Measurements from ENCODE around the gene IPO4. TPM values are rescaled to one million over a fixed set of nuclear protein-coding genes. Genes with fewer than 3 reads are reported as not detected.

IPO4 gene
- total and polyA plus RNA-seq, 2 of the 8 experiments (the other 6 are each of a cell fraction or from before 2014, with no cell fraction given): 55.5 to 108 TPM

DNA sequence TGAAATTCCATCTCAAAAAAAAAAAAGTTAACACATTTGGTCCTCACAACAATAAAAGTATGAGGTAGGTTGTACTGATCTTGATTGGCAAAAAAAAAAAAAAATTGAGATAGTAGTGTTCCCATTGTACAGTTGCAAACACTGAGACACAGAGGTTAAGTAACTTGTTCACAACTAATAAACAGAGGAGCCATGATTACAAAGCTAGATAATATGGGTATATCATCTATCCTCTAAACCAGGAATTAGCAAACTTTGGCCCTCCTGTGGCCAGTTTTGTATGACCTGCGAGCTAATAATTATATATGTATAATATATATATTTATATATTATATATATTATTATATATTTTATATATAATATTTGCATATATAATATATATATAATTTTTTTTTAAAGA, 54.9 kb downstream of the IPO4 start:
- no peak overlapping the region for H3K56ac ChIP-seq (replicated peaks; ENCODE audit: insufficient read length, low read depth, low read length)
- POLR2A ChIA-PET (ENCODE audit: partially characterized antibody): interaction anchor here (0.8 to 11.1 kb wide), 7 partner anchors 12 to 76 kb away, joined by 3 to 100 read pairs (median 4); partner anchors contain the start of genes DCAF11, NRL and RNF31
- H2BK120ac ChIP-seq (replicated peaks; ENCODE audit: low read depth, low read length): no peak overlapping the region
- H3K18ac ChIP-seq (ENCODE audit: extremely low read depth, low read length): no peak overlapping the region
- no peak overlapping the region for H3K4me2 ChIP-seq (ENCODE audit: insufficient read depth in 1 of 2, low read depth in 2 of 2, low read length in 2 of 2)
- DNase-seq (ENCODE audit: low read depth in 1 of 2, low spot score in 2 of 2) (no peak), FAIRE-seq (no peak)
- H2BK12ac ChIP-seq (ENCODE audit: low read depth, low read length): no peak overlapping the region
- H3K23me2 ChIP-seq (ENCODE audit: low read depth, low read length): peaks cover 5% of the 10 kb centered on the region; the same call in 1 of the 2 replicates
- H3K9ac ChIP-seq (replicated peaks in 1 of 4; ENCODE audit: extremely low read depth in 1 of 4, low read depth in 3 of 4, low read length in 3 of 4): no peak overlapping the region
- no peak overlapping the region for H2AK5ac ChIP-seq (ENCODE audit: low read depth, low read length)
- no peak overlapping the region for H3K27ac ChIP-seq (ENCODE audit: low read depth, low read length)
- no peak overlapping the region for H4K91ac ChIP-seq (replicated peaks; ENCODE audit: insufficient read length, low read length)
- 100% methylated on average over 1 of the region's 1 CpG; no CpG with 5 or more reads in 1 of the 2 experiments for WGBS, 2 experiments (ENCODE audit: extremely low coverage in 1 of 2, insufficient coverage in 1 of 2, insufficient read length in 1 of 2, insufficient replicate concordance in 2 of 2, low coverage in 1 of 2, low lambda C conversion rate in 2 of 2, missing lambda C conversion rate in 1 of 2)
- H3K36me3 ChIP-seq (ENCODE audit: control insufficient read depth in 2 of 4, insufficient read depth in 4 of 4, low read length in 3 of 4): peaks cover 2 to 16% (median 9%) of the 10 kb centered on the region in 4 experiments; a peak in 6 of 8 replicates
- H3K4me3 ChIP-seq (ENCODE audit: extremely low read depth in 1 of 4, insufficient read depth in 2 of 4, low read depth in 3 of 4, low read length in 4 of 4): no peak overlapping the region
- H4K5ac ChIP-seq (ENCODE audit: insufficient read length, low read depth, low read length): no peak overlapping the region
- no peaks in the 10 kb centered on the region for H3K79me1 ChIP-seq (ENCODE audit: low read depth, low read length)
- no peak overlapping the region for H2BK5ac ChIP-seq (ENCODE audit: low read depth, low read length)
- H3K23ac ChIP-seq (ENCODE audit: insufficient read length): no peak overlapping the region
- H2BK15ac ChIP-seq (ENCODE audit: low read length): no peak overlapping the region
- H2BK20ac ChIP-seq (ENCODE audit: low read length): no peak overlapping the region
- no peaks in the 10 kb centered on the region for H3K9me3 ChIP-seq (ENCODE audit: insufficient read depth in 2 of 2, low read depth in 1 of 2, low read length in 1 of 2)
- H3K4ac ChIP-seq (replicated peaks; ENCODE audit: insufficient read length, low read depth, low read length): no peak overlapping the region
- no peaks in the 10 kb centered on the region for H4K20me1 ChIP-seq (replicated peaks in 1 of 2; ENCODE audit: control insufficient read depth in 1 of 2, insufficient read depth in 2 of 2, low read length in 2 of 2)
- H4K8ac ChIP-seq (ENCODE audit: extremely low read depth, insufficient read depth, low read length): no peak overlapping the region
- H3K4me1 ChIP-seq (replicated peaks in 1 of 4; ENCODE audit: control insufficient read depth in 3 of 4, insufficient read depth in 4 of 4, low read length in 3 of 4): peaks cover 0 to 10% (median 5%) of the 10 kb centered on the region in 4 experiments; a peak in 4 of 7 replicates
- H3K27me3 ChIP-seq (replicated peaks in 1 of 4; ENCODE audit: control insufficient read depth in 3 of 4, extremely low read depth in 1 of 4, insufficient read depth in 3 of 4, low read length in 3 of 4): no peaks in the 10 kb centered on the region
- TF ChIP-seq NANOG (IDR thresholded peaks at IDR 0.05; ENCODE audit: insufficient read depth, low read depth, low read length, poor library complexity, severe bottlenecking): no peak
- H3K79me2 ChIP-seq (ENCODE audit: control insufficient read depth in 1 of 2, insufficient read depth in 2 of 2, low read length in 2 of 2): no peaks in the 10 kb centered on the region
- CTCF ChIA-PET (ENCODE audit: partially characterized antibody): interaction anchor here (0.7 kb wide), 2 partner anchors 25 to 999 kb away, joined by 4 read pairs; no protein-coding TSS in a partner anchor
- no peak overlapping the region for H3K14ac ChIP-seq (ENCODE audit: insufficient read length)
- no peak overlapping the region for H2AFZ ChIP-seq (ENCODE audit: low read length)

Data from H1 (cell line).